ENCODE results near the gene SMG9. TPM values are rescaled to one million over a fixed set of nuclear protein-coding genes. Genes with fewer than 3 reads are reported as not detected.
A peak's percentile ranks its signal among the peaks of the same experiment; 100 is the strongest.

The SMG9 gene
- total and polyA plus RNA-seq, 2 of the 4 experiments (the other 2 are of a cell fraction), result 4.8 to 24.3 TPM

GRCh38 chr19:43777163-43777695, 22.5 kb upstream of the SMG9 start:
- Histone ChIP-seq H4K20me1 (ENCODE audit: insufficient read depth, low read length) (no peaks in the 10 kb centered on the region), H3K9me1 (ENCODE audit: insufficient read depth, low read length) (peaks cover 7% of the 10 kb centered on the region), H4K91ac (ENCODE audit: insufficient read depth, low read depth, low read length) (no peak overlapping the region), H2BK120ac (ENCODE audit: low read depth, low read length) (no peak overlapping the region), H3K27ac (ENCODE audit: insufficient read depth, low read length) (no peak overlapping the region), H3K4me1 (ENCODE audit: control insufficient read depth, insufficient read depth, low read length) (peaks cover 7% of the 10 kb centered on the region), H2AFZ (replicated peaks; ENCODE audit: low read length, poor library complexity) (peak overlapping the region; percentile 76), H3K56ac (ENCODE audit: extremely low read depth, insufficient read depth, low read length) (no peak overlapping the region), H4K8ac (ENCODE audit: low read depth in 2 of 2, low read length in 2 of 2) (no peak overlapping the region; a peak in 1 of 4 replicates), H3K36me3 (ENCODE audit: control insufficient read depth, insufficient read depth, low read length) (no peaks in the 10 kb centered on the region), H3K4me3 (ENCODE audit: insufficient read depth, low read depth, low read length) (no peak overlapping the region), H3K4ac (ENCODE audit: low read depth, low read length) (no peak overlapping the region), H2BK20ac (ENCODE audit: low read depth, low read length) (no peak overlapping the region), H2BK15ac (ENCODE audit: low read depth, low read length) (no peak overlapping the region), H3K23ac (ENCODE audit: low read depth, low read length) (no peak overlapping the region), H3K9me3 (ENCODE audit: control insufficient read depth, insufficient read depth, low read length) (no peaks in the 10 kb centered on the region), H2AK5ac (ENCODE audit: low read depth, low read length) (no peak overlapping the region), H3K9ac (ENCODE audit: low read depth, low read length) (no peak overlapping the region), H3K4me2 (ENCODE audit: low read depth, low read length) (no peak overlapping the region), H4K5ac (ENCODE audit: low read depth, low read length) (no peak overlapping the region), H3K18ac (ENCODE audit: low read depth, low read length) (no peak overlapping the region), H3K79me1 (ENCODE audit: low read depth in 1 of 2, low read length in 2 of 2) (no peaks in the 10 kb centered on the region), H2AK9ac (replicated peaks; ENCODE audit: low read depth, low read length, poor library complexity) (no peak overlapping the region), H3K14ac (replicated peaks; ENCODE audit: low read depth, low read length) (no peak overlapping the region), H2BK5ac (ENCODE audit: low read depth, low read length, poor library complexity, severe bottlenecking) (no peak overlapping the region), H3K27me3 (ENCODE audit: control insufficient read depth, insufficient read depth, low read length) (peaks cover 11% of the 10 kb centered on the region)
- in situ Hi-C loops (cut with MboI; ENCODE audit: low sequenced_read_pairs) (no loop called here), dilution Hi-C loops (cut with HindIII; ENCODE audit: low sequenced_read_pairs, unreplicated experiment) (no loop called here), intact Hi-C loops (cut with micrococcal nuclease) (no loop called here)
- POLR2A ChIA-PET (ENCODE audit: unreplicated experiment), result no interaction called here
- TF ChIP-seq, protein P1, sequence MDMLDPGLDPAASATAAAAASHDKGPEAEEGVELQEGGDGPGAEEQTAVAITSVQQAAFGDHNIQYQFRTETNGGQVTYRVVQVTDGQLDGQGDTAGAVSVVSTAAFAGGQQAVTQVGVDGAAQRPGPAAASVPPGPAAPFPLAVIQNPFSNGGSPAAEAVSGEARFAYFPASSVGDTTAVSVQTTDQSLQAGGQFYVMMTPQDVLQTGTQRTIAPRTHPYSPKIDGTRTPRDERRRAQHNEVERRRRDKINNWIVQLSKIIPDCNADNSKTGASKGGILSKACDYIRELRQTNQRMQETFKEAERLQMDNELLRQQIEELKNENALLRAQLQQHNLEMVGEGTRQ (IDR thresholded peaks at IDR 0.05; ENCODE audit: low read depth, low read length), result no peak
- TF ChIP-seq, protein P2, sequence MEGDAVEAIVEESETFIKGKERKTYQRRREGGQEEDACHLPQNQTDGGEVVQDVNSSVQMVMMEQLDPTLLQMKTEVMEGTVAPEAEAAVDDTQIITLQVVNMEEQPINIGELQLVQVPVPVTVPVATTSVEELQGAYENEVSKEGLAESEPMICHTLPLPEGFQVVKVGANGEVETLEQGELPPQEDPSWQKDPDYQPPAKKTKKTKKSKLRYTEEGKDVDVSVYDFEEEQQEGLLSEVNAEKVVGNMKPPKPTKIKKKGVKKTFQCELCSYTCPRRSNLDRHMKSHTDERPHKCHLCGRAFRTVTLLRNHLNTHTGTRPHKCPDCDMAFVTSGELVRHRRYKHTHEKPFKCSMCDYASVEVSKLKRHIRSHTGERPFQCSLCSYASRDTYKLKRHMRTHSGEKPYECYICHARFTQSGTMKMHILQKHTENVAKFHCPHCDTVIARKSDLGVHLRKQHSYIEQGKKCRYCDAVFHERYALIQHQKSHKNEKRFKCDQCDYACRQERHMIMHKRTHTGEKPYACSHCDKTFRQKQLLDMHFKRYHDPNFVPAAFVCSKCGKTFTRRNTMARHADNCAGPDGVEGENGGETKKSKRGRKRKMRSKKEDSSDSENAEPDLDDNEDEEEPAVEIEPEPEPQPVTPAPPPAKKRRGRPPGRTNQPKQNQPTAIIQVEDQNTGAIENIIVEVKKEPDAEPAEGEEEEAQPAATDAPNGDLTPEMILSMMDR (conservative IDR thresholded peaks at IDR 0.05; ENCODE audit: low read depth, low read length), result no peak
- TF ChIP-seq FOS (IDR thresholded peaks at IDR 0.05; ENCODE audit: low read depth, low read length) (no peak), MAFK (IDR thresholded peaks at IDR 0.05; ENCODE audit: low read depth, low read length) (no peak), CHD1 (IDR thresholded peaks at IDR 0.05; ENCODE audit: low read depth, low read length) (no peak), SMC3 (IDR thresholded peaks at IDR 0.05; ENCODE audit: low read depth, low read length) (no peak)
- CTCF ChIA-PET, result no interaction called here
- DNase-seq (peak; percentile 36), ATAC-seq (ENCODE audit: low read depth) (no peak)
- BruUV-seq (replicated peaks), result no TSS peak
- 0% methylated on average over 2 of the region's 4 CpGs; no CpG with 5 or more reads in 1 of the 2 experiments for WGBS, 2 experiments (ENCODE audit: extremely low coverage in 2 of 2, insufficient read length in 1 of 2)
